ENCODE measurements around the gene NAV3. TPM values are rescaled to one million over a fixed set of nuclear protein-coding genes. Genes with fewer than 3 reads are reported as not detected.

Gene NAV3
- total and polyA plus RNA-seq, 7 donors: 0.47 to 4.2 (median 2.2) TPM

DNA sequence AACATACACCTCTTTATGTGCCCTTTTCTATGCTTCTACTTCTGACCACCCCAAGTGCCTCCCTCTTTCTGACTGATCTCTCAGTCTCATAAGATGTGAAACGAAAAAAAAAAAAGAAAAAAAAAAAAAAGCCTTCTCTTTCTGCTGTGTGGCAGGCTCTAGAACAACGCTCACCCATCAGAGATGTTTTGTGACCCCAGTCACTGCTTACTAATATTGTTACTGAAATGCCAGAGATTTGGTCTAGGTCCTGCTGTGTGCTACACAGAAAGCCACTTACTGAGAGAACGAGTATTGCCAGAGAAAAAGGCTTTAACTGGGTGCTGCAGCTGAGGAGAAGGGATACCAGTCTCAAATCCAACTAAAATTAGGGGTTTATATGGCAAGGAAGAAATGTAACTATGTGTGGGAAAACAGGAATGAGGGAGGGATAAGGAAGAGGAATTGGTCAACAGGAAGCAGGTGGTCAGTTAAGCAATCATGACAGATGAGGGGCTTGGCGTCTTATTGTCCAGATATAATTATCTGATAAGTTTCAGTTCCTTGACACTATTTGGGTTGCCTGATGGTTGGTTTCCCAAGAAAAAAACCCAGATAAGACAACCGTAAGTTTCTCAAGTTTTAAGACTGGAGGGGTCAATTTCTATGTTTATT is 149.0 kb downstream of the NAV3 start:
- Histone ChIP-seq H3K27ac (no peak overlapping the region), H3K36me3 (ENCODE audit: insufficient read depth in 1 of 2, low read depth in 1 of 2) (no peaks in the 10 kb centered on the region), H3K27me3 (ENCODE audit: insufficient read depth in 3 of 3, low read length in 2 of 3) (no peaks in the 10 kb centered on the region), H3K4me1 (no peaks in the 10 kb centered on the region), H3K4me3 (no peak overlapping the region), H3K9me3 (no peaks in the 10 kb centered on the region)
- 71 to 79% (median 76%) methylated on average over 4 to 5 of the region's 5 CpGs for WGBS, 3 donors
- intact Hi-C loops (cut with DNase I): no loop called here
- DNase-seq: no peak
- peak in 1 of 4 donors; percentile 50 for ATAC-seq
- TF ChIP-seq, protein P1, sequence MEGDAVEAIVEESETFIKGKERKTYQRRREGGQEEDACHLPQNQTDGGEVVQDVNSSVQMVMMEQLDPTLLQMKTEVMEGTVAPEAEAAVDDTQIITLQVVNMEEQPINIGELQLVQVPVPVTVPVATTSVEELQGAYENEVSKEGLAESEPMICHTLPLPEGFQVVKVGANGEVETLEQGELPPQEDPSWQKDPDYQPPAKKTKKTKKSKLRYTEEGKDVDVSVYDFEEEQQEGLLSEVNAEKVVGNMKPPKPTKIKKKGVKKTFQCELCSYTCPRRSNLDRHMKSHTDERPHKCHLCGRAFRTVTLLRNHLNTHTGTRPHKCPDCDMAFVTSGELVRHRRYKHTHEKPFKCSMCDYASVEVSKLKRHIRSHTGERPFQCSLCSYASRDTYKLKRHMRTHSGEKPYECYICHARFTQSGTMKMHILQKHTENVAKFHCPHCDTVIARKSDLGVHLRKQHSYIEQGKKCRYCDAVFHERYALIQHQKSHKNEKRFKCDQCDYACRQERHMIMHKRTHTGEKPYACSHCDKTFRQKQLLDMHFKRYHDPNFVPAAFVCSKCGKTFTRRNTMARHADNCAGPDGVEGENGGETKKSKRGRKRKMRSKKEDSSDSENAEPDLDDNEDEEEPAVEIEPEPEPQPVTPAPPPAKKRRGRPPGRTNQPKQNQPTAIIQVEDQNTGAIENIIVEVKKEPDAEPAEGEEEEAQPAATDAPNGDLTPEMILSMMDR (IDR thresholded peaks at IDR 0.05): no peak

GRCh38 chr12:77980782-77981181 is 150.1 kb downstream of the NAV3 start:
- Histone ChIP-seq H3K27ac (no peak overlapping the region), H3K4me1 (no peaks in the 10 kb centered on the region), H3K4me3 (no peak overlapping the region), H3K36me3 (ENCODE audit: insufficient read depth in 1 of 2, low read depth in 1 of 2) (no peaks in the 10 kb centered on the region), H3K9me3 (no peaks in the 10 kb centered on the region), H3K27me3 (ENCODE audit: insufficient read depth in 3 of 3, low read length in 2 of 3) (no peaks in the 10 kb centered on the region)
- intact Hi-C loops (cut with DNase I): no loop called here
- TF ChIP-seq, protein P1 (IDR thresholded peaks at IDR 0.05): no peak
- WGBS, 3 donors: 53 to 65% (median 57%) methylated on average over 2 of the region's 2 CpGs
- no peak for DNase-seq
- no peak for ATAC-seq

DNA sequence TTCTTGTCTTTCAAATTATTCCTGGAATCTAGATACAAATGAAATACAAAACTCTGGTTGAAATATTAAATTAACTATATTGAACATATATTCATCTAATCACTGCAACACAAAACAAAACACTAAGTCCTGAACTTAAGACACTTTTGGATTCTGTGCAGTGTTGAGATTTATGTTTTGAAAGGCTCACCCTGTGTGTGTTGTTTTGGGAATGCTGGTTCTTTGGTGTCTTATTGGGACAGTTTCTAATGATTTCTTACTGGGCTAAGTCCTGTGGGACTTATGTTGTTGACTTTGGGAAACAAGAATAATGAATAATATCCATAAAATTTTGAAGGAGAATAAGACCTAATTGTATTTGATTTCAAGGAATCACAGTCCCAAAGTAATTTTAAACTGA is 153.2 kb downstream of the NAV3 start:
- TF ChIP-seq, protein P1 (IDR thresholded peaks at IDR 0.05): no peak
- H3K4me3 ChIP-seq: no peak overlapping the region
- H3K27me3 ChIP-seq (ENCODE audit: insufficient read depth in 3 of 3, low read length in 2 of 3): no peaks in the 10 kb centered on the region
- DNase-seq (no peak), ATAC-seq (no peak)
- H3K27ac ChIP-seq: no peak overlapping the region
- no peaks in the 10 kb centered on the region for H3K9me3 ChIP-seq
- H3K4me1 ChIP-seq: no peaks in the 10 kb centered on the region
- intact Hi-C loops (cut with DNase I): no loop called here
- no peaks in the 10 kb centered on the region for H3K36me3 ChIP-seq (ENCODE audit: insufficient read depth in 1 of 2, low read depth in 1 of 2)

GRCh38 chr12:77992760-77993159 is 162.1 kb downstream of the NAV3 start:
- H3K27me3 ChIP-seq (ENCODE audit: insufficient read depth in 3 of 3, low read length in 2 of 3): no peaks in the 10 kb centered on the region
- no peak for ATAC-seq
- H3K27ac ChIP-seq: no peak overlapping the region
- TF ChIP-seq, protein P1 (IDR thresholded peaks at IDR 0.05): no peak
- H3K36me3 ChIP-seq (ENCODE audit: insufficient read depth in 1 of 2, low read depth in 1 of 2): no peaks in the 10 kb centered on the region
- no peak overlapping the region for H3K4me3 ChIP-seq
- WGBS, 3 donors: 78 to 88% (median 86%) methylated on average over 1 of the region's 1 CpG
- no peak for DNase-seq
- H3K9me3 ChIP-seq: no peaks in the 10 kb centered on the region
- intact Hi-C loops (cut with DNase I): no loop called here
- H3K4me1 ChIP-seq: no peaks in the 10 kb centered on the region

DNA sequence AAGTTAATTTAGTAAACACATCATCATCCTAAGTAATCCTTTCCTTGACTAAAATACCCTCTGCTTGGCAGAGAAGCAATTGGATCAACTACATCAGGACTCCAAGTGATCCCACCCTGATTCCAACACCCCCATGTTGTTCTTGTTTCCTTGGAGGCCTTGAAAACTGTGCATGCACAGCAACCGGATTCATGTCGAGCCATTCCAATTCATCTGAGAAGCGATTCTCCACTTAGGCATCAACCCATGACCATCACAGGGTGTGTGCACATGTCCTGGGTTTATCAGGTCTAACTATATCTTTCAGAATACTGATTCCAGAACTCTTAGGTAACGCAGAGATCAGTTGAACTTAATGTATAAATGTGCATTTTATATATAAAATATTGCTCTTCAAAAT is 163.0 kb downstream of the NAV3 start:
- Histone ChIP-seq H3K27ac (no peak overlapping the region), H3K36me3 (ENCODE audit: insufficient read depth in 1 of 2, low read depth in 1 of 2) (no peaks in the 10 kb centered on the region), H3K4me1 (no peaks in the 10 kb centered on the region), H3K27me3 (ENCODE audit: insufficient read depth in 3 of 3, low read length in 2 of 3) (no peaks in the 10 kb centered on the region), H3K4me3 (no peak overlapping the region), H3K9me3 (no peaks in the 10 kb centered on the region)
- TF ChIP-seq, protein P1 (IDR thresholded peaks at IDR 0.05): no peak
- intact Hi-C loops (cut with DNase I): no loop called here
- WGBS, 3 donors: 63 to 90% (median 69%) methylated on average over 4 of the region's 4 CpGs
- ATAC-seq: no peak
- DNase-seq: no peak
